ENCODE results near the gene PFKL.

Gene PFKL

DNA sequence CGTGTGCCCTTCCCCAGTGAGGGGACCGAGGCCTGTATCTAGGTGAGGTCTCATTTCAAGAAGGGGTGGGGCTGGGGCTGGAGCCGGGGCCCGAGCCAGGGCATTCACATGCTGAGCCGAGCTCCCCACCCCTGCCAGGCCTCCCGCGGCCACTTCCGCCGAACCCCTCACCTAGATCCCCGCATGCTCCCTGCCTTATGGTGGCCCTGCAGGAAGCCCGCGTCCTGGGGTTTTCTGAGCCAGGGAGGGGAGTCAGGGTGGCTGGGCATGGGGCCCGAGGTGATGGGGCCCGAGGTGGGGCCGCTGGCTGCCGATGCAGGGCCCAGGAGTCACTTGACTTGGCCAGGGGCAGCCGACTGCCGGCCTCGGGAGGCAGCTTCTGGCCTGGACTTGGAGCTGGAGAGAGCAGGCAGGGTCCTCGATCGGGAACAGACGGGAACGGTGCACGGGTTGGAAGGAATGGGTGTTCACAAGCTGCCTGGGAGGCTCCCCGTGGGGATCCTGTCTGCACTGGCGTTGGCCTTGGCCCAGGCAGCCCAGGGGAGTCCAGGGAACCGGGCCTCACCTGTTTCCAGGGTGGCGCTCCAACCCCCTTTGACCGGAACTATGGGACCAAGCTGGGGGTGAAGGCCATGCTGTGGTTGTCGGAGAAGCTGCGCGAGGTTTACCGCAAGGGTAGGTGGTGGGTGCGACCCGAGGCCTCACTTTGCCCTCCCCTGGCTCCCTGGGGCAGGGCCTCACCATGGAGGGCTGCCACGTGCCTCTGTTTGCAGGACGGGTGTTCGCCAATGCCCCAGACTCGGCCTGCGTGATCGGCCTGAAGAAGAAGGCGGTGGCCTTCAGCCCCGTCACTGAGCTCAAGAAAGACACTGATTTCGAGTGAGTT, 25.8 kb downstream of the PFKL start:
- no peak for DNase-seq (ENCODE audit: low read depth)
- no peak for TF ChIP-seq MYC (IDR thresholded peaks at IDR 0.05; ENCODE audit: low read depth, low read length)
- TF ChIP-seq, protein P1, sequence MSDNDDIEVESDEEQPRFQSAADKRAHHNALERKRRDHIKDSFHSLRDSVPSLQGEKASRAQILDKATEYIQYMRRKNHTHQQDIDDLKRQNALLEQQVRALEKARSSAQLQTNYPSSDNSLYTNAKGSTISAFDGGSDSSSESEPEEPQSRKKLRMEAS (IDR thresholded peaks at IDR 0.05; ENCODE audit: low read depth, low read length), result no peak
- no peak for TF ChIP-seq POLR2A (IDR thresholded peaks at IDR 0.05; ENCODE audit: extremely low read depth, insufficient read length)
- TF ChIP-seq, protein P2, sequence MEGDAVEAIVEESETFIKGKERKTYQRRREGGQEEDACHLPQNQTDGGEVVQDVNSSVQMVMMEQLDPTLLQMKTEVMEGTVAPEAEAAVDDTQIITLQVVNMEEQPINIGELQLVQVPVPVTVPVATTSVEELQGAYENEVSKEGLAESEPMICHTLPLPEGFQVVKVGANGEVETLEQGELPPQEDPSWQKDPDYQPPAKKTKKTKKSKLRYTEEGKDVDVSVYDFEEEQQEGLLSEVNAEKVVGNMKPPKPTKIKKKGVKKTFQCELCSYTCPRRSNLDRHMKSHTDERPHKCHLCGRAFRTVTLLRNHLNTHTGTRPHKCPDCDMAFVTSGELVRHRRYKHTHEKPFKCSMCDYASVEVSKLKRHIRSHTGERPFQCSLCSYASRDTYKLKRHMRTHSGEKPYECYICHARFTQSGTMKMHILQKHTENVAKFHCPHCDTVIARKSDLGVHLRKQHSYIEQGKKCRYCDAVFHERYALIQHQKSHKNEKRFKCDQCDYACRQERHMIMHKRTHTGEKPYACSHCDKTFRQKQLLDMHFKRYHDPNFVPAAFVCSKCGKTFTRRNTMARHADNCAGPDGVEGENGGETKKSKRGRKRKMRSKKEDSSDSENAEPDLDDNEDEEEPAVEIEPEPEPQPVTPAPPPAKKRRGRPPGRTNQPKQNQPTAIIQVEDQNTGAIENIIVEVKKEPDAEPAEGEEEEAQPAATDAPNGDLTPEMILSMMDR (IDR thresholded peaks at IDR 0.05; ENCODE audit: low read depth, low read length), result no peak
- no peak overlapping the region for H3K4me3 ChIP-seq (ENCODE audit: low read depth, low read length)

DNA sequence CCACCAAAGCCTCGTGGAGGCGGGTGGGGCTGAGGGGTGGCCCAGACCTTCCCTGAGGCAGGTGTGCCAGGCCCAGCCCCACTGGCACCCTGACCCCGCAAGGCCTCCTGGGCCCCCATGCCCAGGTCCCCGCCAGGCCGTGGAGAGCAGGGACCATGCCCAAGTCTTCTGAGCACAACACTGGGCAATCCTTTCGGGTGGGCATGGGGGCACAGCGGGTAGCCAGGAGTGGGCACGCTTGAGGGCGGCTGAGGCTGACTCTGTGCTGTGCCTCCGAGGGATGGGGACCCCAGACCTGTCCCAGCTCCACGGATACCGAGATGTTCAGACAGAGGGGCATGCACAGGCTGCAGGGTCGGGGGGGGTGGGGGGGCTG, 26.4 kb downstream of the PFKL start:
- H3K4me3 ChIP-seq (ENCODE audit: low read depth, low read length), result no peak overlapping the region
- no peak for DNase-seq (ENCODE audit: low read depth)
- TF ChIP-seq, protein P2 (IDR thresholded peaks at IDR 0.05; ENCODE audit: low read depth, low read length), result no peak
- no peak for TF ChIP-seq MYC (IDR thresholded peaks at IDR 0.05; ENCODE audit: low read depth, low read length)
- TF ChIP-seq POLR2A (IDR thresholded peaks at IDR 0.05; ENCODE audit: extremely low read depth, insufficient read length), result no peak
- TF ChIP-seq, protein P1 (IDR thresholded peaks at IDR 0.05; ENCODE audit: low read depth, low read length), result no peak

DNA sequence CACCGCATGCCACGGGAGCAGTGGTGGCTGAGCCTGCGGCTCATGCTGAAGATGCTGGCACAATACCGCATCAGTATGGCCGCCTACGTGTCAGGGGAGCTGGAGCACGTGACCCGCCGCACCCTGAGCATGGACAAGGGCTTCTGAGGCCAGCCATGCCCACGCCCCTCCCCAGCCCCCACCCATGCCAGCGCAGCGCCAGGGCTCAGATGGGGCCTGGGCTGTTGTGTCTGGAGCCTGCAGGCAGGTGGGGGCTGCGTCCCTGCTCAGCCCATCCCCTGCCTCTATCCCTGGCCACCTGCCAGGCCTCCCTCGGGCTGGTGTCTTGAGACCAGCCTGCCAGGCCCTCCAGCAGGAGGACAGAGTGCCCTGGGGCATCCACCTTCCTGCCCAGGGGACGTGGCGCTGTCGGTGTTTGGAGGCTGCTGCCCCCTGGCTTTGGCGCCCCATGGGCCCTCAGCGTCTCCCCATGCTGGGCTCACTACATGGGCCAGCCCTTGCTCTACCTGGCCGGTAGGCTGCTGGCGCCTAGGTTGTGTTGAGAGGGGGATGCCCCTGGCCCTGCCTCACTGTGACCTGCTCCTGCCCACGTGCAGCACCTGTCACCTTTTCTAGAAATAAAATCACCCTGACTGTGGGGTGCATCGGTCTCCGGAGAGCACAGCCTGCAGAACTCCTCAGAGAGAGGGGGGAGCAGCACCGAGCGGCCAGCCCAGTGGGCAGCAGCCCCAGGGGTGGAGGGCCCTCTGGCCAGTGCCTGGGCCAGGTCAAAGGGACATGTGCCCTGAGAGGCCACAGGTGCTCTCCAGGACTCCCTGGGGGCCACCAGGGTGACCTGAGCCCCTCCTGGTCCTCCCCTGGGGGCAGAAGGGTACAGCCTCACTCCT, 27.1 kb downstream of the PFKL start:
- H3K4me3 ChIP-seq (ENCODE audit: low read depth, low read length), result no peak overlapping the region
- TF ChIP-seq POLR2A (IDR thresholded peaks at IDR 0.05; ENCODE audit: extremely low read depth, insufficient read length) (no peak), MYC (IDR thresholded peaks at IDR 0.05; ENCODE audit: low read depth, low read length) (no peak)
- TF ChIP-seq, protein P2 (IDR thresholded peaks at IDR 0.05; ENCODE audit: low read depth, low read length), result no peak
- TF ChIP-seq, protein P1 (IDR thresholded peaks at IDR 0.05; ENCODE audit: low read depth, low read length), result no peak
- peak; percentile 28 for DNase-seq (ENCODE audit: low read depth)

DNA sequence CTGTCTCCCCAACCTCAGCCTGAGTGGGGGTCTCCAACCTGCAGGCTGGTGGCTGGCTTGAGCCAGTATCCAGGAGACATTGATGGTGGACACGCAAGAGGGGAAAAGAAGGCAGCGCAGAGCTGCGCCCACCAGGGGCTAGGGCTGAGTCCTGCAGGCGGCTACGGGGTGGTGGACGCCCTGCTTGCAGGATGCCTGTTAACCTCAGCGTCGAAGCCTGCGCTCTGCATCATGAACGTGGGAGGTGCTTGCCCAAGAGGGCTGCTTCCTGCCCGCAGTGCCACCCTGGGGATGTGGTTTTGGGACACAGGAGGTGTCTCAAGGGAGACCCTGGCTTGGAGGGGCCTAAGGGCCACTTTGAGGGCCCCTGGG, 27.7 kb downstream of the PFKL start:
- TF ChIP-seq, protein P2 (IDR thresholded peaks at IDR 0.05; ENCODE audit: low read depth, low read length), result peak; percentile 50
- TF ChIP-seq, protein P1 (IDR thresholded peaks at IDR 0.05; ENCODE audit: low read depth, low read length), result peak; percentile 26; the same call in 1 of the 2 replicates
- no peak for TF ChIP-seq POLR2A (IDR thresholded peaks at IDR 0.05; ENCODE audit: extremely low read depth, insufficient read length)
- TF ChIP-seq MYC (IDR thresholded peaks at IDR 0.05; ENCODE audit: low read depth, low read length), result peak; percentile 39; the same call in 1 of the 2 replicates
- DNase-seq (ENCODE audit: low read depth), result peak; percentile 96
- H3K4me3 ChIP-seq (ENCODE audit: low read depth, low read length), result no peak overlapping the region

DNA sequence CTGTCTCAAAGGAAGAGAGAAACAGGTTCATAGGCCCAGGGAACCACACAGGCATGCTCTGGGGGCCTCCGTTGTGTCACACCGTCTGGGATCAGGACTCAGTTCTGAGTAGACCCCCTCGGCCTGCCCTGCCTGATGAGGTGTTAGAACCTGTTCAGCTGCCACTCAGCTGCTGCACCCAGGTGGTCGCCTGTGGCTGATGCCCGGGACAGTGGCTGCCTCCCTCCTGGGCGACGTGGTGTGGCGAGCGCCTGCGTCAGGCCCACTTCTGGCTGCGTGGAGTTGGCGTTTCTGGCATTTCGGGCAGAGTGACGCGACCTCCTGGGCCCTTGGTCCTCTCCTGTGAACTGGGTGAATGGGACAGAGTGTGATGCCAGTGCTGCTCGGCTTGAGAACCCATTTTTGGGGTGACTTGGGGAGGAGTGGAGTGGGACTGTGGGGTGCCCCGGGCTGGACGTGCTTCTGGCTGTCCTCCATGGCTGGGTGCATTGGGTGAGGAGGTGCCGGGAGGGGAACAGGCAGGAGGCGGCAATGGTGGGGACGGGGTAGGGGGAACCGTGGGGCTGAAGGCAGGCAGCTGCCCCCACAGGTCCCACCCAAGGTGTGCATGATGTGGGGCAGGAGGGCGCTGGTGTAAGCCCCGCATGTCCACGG, 28.5 kb downstream of the PFKL start:
- no peak for DNase-seq (ENCODE audit: low read depth)
- TF ChIP-seq, protein P1 (IDR thresholded peaks at IDR 0.05; ENCODE audit: low read depth, low read length), result no peak
- TF ChIP-seq POLR2A (IDR thresholded peaks at IDR 0.05; ENCODE audit: extremely low read depth, insufficient read length), result peak; percentile 22
- no peak for TF ChIP-seq MYC (IDR thresholded peaks at IDR 0.05; ENCODE audit: low read depth, low read length)

More for the DNA sequence above, 28.5 kb downstream of the PFKL start:
- no peak overlapping the region for H3K4me3 ChIP-seq (ENCODE audit: low read depth, low read length)

Measured in NB4 (cell line).